ENCODE results near the gene CLEC16A. TPM values are rescaled to one million over a fixed set of nuclear protein-coding genes. Genes with fewer than 3 reads are reported as not detected.

CLEC16A gene
- total and polyA plus RNA-seq, 9 of the 15 experiments (the other 6 are each of a cell fraction or from before 2014, with no cell fraction given): 1.00 to 22.3 (median 10.0) TPM

DNA sequence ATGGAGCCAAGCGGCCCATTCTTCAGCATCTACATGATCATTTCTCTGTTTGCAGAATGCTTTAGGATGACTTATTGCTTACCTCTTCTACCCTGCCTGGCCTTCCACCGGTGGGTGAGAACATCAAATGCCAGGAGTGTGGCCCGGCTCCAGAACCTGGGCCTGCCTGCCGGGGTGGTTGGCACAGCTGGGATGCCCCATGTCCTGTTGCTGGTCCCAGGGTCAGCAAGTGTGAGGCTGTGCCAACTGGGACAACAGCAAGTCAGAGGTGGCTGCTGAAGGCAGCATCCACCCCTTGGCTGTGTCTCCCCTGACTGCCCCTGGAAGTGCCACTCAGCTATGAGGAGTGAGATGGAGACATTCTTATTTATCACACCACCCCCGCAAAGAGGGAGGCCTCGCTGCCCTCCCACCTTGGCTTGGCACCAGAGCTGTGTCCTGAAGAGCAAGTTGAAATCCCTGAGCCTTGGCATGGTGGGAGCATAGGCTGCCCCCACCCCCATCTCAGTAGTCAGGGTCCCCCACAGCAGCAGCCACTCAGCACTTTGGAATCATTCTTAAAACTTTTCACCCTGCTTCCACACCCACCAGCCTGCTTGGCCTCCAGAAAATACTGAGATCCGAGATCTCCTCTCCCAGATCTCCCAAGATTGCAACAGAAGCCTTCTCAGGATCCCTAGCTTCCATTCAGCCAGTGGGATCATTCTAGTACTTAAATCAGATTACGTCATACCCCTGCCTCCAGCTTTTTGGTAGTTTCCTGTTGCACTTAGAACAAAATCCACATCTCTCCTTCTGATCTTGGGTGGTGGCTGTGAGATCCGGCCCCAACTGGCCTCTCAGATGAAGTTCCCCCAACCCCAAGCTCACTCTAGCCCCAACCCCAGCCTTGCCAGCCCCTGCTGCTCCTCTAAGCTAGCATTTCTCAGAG lies 184.1 kb downstream of the CLEC16A start (continued):
- no peak for TF ChIP-seq ZNF436 (CRISPR knock-in tag; IDR thresholded peaks at IDR 0.05)
- no peak for TF ChIP-seq DIDO1 (tag; IDR thresholded peaks at IDR 0.05; ENCODE audit: low read depth)
- peak; percentile 69; the same call in 1 of the 2 replicates for TF ChIP-seq SMARCE1 (IDR thresholded peaks at IDR 0.05)
- 0 out of 2 replicates have a peak, but pooled peaks have one; percentile 13 for TF ChIP-seq SMAD4 (CRISPR knock-in tag; conservative IDR thresholded peaks at IDR 0.05)
- TF ChIP-seq BRD9 (IDR thresholded peaks at IDR 0.05; ENCODE audit: low read depth, partially characterized antibody): no peak
- TF ChIP-seq, protein P1, sequence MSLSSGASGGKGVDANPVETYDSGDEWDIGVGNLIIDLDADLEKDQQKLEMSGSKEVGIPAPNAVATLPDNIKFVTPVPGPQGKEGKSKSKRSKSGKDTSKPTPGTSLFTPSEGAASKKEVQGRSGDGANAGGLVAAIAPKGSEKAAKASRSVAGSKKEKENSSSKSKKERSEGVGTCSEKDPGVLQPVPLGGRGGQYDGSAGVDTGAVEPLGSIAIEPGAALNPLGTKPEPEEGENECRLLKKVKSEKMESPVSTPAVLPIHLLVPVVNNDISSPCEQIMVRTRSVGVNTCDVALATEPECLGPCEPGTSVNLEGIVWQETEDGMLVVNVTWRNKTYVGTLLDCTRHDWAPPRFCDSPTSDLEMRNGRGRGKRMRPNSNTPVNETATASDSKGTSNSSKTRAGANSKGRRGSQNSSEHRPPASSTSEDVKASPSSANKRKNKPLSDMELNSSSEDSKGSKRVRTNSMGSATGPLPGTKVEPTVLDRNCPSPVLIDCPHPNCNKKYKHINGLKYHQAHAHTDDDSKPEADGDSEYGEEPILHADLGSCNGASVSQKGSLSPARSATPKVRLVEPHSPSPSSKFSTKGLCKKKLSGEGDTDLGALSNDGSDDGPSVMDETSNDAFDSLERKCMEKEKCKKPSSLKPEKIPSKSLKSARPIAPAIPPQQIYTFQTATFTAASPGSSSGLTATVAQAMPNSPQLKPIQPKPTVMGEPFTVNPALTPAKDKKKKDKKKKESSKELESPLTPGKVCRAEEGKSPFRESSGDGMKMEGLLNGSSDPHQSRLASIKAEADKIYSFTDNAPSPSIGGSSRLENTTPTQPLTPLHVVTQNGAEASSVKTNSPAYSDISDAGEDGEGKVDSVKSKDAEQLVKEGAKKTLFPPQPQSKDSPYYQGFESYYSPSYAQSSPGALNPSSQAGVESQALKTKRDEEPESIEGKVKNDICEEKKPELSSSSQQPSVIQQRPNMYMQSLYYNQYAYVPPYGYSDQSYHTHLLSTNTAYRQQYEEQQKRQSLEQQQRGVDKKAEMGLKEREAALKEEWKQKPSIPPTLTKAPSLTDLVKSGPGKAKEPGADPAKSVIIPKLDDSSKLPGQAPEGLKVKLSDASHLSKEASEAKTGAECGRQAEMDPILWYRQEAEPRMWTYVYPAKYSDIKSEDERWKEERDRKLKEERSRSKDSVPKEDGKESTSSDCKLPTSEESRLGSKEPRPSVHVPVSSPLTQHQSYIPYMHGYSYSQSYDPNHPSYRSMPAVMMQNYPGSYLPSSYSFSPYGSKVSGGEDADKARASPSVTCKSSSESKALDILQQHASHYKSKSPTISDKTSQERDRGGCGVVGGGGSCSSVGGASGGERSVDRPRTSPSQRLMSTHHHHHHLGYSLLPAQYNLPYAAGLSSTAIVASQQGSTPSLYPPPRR (CRISPR knock-in tag; IDR thresholded peaks at IDR 0.05; ENCODE audit: borderline replicate concordance): no peak
- TF ChIP-seq, protein P2, sequence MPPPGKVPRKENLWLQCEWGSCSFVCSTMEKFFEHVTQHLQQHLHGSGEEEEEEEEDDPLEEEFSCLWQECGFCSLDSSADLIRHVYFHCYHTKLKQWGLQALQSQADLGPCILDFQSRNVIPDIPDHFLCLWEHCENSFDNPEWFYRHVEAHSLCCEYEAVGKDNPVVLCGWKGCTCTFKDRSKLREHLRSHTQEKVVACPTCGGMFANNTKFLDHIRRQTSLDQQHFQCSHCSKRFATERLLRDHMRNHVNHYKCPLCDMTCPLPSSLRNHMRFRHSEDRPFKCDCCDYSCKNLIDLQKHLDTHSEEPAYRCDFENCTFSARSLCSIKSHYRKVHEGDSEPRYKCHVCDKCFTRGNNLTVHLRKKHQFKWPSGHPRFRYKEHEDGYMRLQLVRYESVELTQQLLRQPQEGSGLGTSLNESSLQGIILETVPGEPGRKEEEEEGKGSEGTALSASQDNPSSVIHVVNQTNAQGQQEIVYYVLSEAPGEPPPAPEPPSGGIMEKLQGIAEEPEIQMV (tag; conservative IDR thresholded peaks at IDR 0.05; ENCODE audit: low read depth): no peak
- TF ChIP-seq, protein P3, sequence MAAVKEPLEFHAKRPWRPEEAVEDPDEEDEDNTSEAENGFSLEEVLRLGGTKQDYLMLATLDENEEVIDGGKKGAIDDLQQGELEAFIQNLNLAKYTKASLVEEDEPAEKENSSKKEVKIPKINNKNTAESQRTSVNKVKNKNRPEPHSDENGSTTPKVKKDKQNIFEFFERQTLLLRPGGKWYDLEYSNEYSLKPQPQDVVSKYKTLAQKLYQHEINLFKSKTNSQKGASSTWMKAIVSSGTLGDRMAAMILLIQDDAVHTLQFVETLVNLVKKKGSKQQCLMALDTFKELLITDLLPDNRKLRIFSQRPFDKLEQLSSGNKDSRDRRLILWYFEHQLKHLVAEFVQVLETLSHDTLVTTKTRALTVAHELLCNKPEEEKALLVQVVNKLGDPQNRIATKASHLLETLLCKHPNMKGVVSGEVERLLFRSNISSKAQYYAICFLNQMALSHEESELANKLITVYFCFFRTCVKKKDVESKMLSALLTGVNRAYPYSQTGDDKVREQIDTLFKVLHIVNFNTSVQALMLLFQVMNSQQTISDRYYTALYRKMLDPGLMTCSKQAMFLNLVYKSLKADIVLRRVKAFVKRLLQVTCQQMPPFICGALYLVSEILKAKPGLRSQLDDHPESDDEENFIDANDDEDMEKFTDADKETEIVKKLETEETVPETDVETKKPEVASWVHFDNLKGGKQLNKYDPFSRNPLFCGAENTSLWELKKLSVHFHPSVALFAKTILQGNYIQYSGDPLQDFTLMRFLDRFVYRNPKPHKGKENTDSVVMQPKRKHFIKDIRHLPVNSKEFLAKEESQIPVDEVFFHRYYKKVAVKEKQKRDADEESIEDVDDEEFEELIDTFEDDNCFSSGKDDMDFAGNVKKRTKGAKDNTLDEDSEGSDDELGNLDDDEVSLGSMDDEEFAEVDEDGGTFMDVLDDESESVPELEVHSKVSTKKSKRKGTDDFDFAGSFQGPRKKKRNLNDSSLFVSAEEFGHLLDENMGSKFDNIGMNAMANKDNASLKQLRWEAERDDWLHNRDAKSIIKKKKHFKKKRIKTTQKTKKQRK (IDR thresholded peaks at IDR 0.05; ENCODE audit: borderline replicate concordance, low read depth, low read length): no peak
- no peak for TF ChIP-seq ARID2 (IDR thresholded peaks at IDR 0.05)
- TF ChIP-seq GATAD2B (IDR thresholded peaks at IDR 0.05; ENCODE audit: borderline replicate concordance): no peak
- TF ChIP-seq, protein P4, sequence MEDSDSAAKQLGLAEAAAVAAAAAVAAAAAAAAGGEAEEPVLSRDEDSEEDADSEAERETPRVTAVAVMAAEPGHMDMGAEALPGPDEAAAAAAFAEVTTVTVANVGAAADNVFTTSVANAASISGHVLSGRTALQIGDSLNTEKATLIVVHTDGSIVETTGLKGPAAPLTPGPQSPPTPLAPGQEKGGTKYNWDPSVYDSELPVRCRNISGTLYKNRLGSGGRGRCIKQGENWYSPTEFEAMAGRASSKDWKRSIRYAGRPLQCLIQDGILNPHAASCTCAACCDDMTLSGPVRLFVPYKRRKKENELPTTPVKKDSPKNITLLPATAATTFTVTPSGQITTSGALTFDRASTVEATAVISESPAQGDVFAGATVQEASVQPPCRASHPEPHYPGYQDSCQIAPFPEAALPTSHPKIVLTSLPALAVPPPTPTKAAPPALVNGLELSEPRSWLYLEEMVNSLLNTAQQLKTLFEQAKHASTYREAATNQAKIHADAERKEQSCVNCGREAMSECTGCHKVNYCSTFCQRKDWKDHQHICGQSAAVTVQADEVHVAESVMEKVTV (CRISPR knock-in tag; IDR thresholded peaks at IDR 0.05): no peak
- no peak for TF ChIP-seq ILK (tag; IDR thresholded peaks at IDR 0.05; ENCODE audit: borderline replicate concordance, low read depth)
- TF ChIP-seq PHB2 (IDR thresholded peaks at IDR 0.05; ENCODE audit: low read depth): no peak
- TF ChIP-seq NFE2L1 (tag; IDR thresholded peaks at IDR 0.05; ENCODE audit: borderline replicate concordance, low read depth): no peak
- no peak for TF ChIP-seq ZNF445 (CRISPR knock-in tag; IDR thresholded peaks at IDR 0.05; ENCODE audit: low read depth)

Data from K562 (cell line).